K562 treated with DMSO at 1 percent for 48 hours (cell line): ENCODE data around the gene ILF3. TPM values are rescaled to one million over a fixed set of nuclear protein-coding genes. Genes with fewer than 3 reads are reported as not detected.

ENCODE experiments used
- total RNA-seq: library from RNA; unstranded; fragments of 300-600 nt; gene quantifications from 2 replicates; pipeline ENCODE4 v1.2.3, GENCODE V29; 2022; ENCODE audit warnings: low replicate concordance; ENCODE audit errors: extremely low read depth

The ILF3 gene
- total RNA-seq, result not detected in 2 replicates

GRCh38 chr19:10653732-10654609 is at the start of gene ILF3:
ILF3 (plus strand) TSS chr19:10654346; CDS start chr19:10670606, 16,260 bp downstream.

GRCh38 chr19:10625003-10625761 is 29.0 kb upstream of the ILF3 start, which contains the start of gene SLC44A2:
SLC44A2 (plus strand) TSS chr19:10625553; CDS start chr19:10625634, 81 bp downstream.

GRCh38 chr19:10717356-10718204 is 63.4 kb downstream of the ILF3 start, which contains the start of gene DNM2:
DNM2 (plus strand) TSS chr19:10718079; CDS start chr19:10718243, 164 bp downstream.

Other genes with a start within 250 kb of the ILF3 start
- not detected in 2 replicates for gene PDE4A, start 233.8 kb upstream of the ILF3 start, total RNA-seq
- not detected in 2 replicates for gene KEAP1, start 151.0 kb upstream of the ILF3 start, total RNA-seq
- not detected in 2 replicates for gene S1PR5, start 136.9 kb upstream of the ILF3 start, total RNA-seq
- not detected in 2 replicates for gene ATG4D, start 110.4 kb upstream of the ILF3 start, total RNA-seq
- gene KRI1, start 88.3 kb upstream of the ILF3 start, total RNA-seq, result not detected in 2 replicates
- gene CDKN2D, start 85.4 kb upstream of the ILF3 start, total RNA-seq, result not detected in 2 replicates
- gene AP1M2, start 67.0 kb upstream of the ILF3 start, total RNA-seq, result not detected in 2 replicates
- gene SLC44A2, start 28.8 kb upstream of the ILF3 start, total RNA-seq, result not detected in 2 replicates
- gene QTRT1, start 47.1 kb downstream of the ILF3 start, total RNA-seq, result not detected in 2 replicates
- 1,345 TPM in 1 of 2 replicates, not detected in the other for gene DNM2, start 63.7 kb downstream of the ILF3 start, total RNA-seq
- gene TMED1, start 181.9 kb downstream of the ILF3 start, total RNA-seq, result not detected in 2 replicates
- not detected in 2 replicates for gene C19orf38, start 194.1 kb downstream of the ILF3 start, total RNA-seq
- gene CARM1, start 217.2 kb downstream of the ILF3 start, total RNA-seq, result not detected in 2 replicates